ENCODE results near the gene GATB.
A peak's percentile ranks its signal among the peaks of the same experiment; 100 is the strongest.

GATB gene

GRCh38 chr4:151641167-151641566 lies 119.6 kb downstream of the GATB start:
- peak; percentile 92 for DNase-seq (ENCODE audit: low read depth)
- TF ChIP-seq MYC (IDR thresholded peaks at IDR 0.05; ENCODE audit: low read depth, low read length): peak; percentile 72; the same call in 1 of the 2 replicates
- no peak for TF ChIP-seq POLR2A (IDR thresholded peaks at IDR 0.05; ENCODE audit: extremely low read depth, insufficient read length)
- peak; percentile 66 for TF ChIP-seq MAX (IDR thresholded peaks at IDR 0.05; ENCODE audit: low read depth, low read length)
- no peak overlapping the region for H3K4me3 ChIP-seq (ENCODE audit: low read depth, low read length)

GRCh38 chr4:151640381-151640780 lies 120.4 kb downstream of the GATB start:
- TF ChIP-seq MYC (IDR thresholded peaks at IDR 0.05; ENCODE audit: low read depth, low read length) (no peak), CTCF (IDR thresholded peaks at IDR 0.05; ENCODE audit: low read depth, low read length) (no peak), MAX (IDR thresholded peaks at IDR 0.05; ENCODE audit: low read depth, low read length) (no peak), POLR2A (IDR thresholded peaks at IDR 0.05; ENCODE audit: extremely low read depth, insufficient read length) (no peak)
- DNase-seq (ENCODE audit: low read depth): no peak
- H3K4me3 ChIP-seq (ENCODE audit: low read depth, low read length): no peak overlapping the region

GRCh38 chr4:151638295-151638858 lies 122.4 kb downstream of the GATB start:
- no peak for TF ChIP-seq POLR2A (IDR thresholded peaks at IDR 0.05; ENCODE audit: extremely low read depth, insufficient read length)
- TF ChIP-seq MAX (IDR thresholded peaks at IDR 0.05; ENCODE audit: low read depth, low read length): no peak
- no peak for TF ChIP-seq MYC (IDR thresholded peaks at IDR 0.05; ENCODE audit: low read depth, low read length)
- no peak for TF ChIP-seq CTCF (IDR thresholded peaks at IDR 0.05; ENCODE audit: low read depth, low read length)
- H3K4me3 ChIP-seq (ENCODE audit: low read depth, low read length): no peak overlapping the region
- DNase-seq (ENCODE audit: low read depth): no peak

- DNase-seq (ENCODE audit: low read depth): no peak
- no peak overlapping the region for H3K4me3 ChIP-seq (ENCODE audit: low read depth, low read length)
- TF ChIP-seq MAX (IDR thresholded peaks at IDR 0.05; ENCODE audit: low read depth, low read length) (no peak), POLR2A (IDR thresholded peaks at IDR 0.05; ENCODE audit: extremely low read depth, insufficient read length) (no peak), CTCF (IDR thresholded peaks at IDR 0.05; ENCODE audit: low read depth, low read length) (no peak), MYC (IDR thresholded peaks at IDR 0.05; ENCODE audit: low read depth, low read length) (no peak)
Observed at GRCh38 chr4:151631349-151631748, 129.5 kb downstream of the GATB start.

GRCh38 chr4:151629097-151629783 lies 131.6 kb downstream of the GATB start:
- no peak overlapping the region for H3K4me3 ChIP-seq (ENCODE audit: low read depth, low read length)
- DNase-seq (ENCODE audit: low read depth): no peak
- TF ChIP-seq MYC (IDR thresholded peaks at IDR 0.05; ENCODE audit: low read depth, low read length): no peak
- no peak for TF ChIP-seq MAX (IDR thresholded peaks at IDR 0.05; ENCODE audit: low read depth, low read length)
- no peak for TF ChIP-seq POLR2A (IDR thresholded peaks at IDR 0.05; ENCODE audit: extremely low read depth, insufficient read length)

GRCh38 chr4:151628001-151628608 lies 132.7 kb downstream of the GATB start:
- H3K4me3 ChIP-seq (ENCODE audit: low read depth, low read length): no peak overlapping the region
- DNase-seq (ENCODE audit: low read depth): no peak
- TF ChIP-seq CTCF (IDR thresholded peaks at IDR 0.05; ENCODE audit: low read depth, low read length) (no peak), POLR2A (IDR thresholded peaks at IDR 0.05; ENCODE audit: extremely low read depth, insufficient read length) (no peak), MYC (IDR thresholded peaks at IDR 0.05; ENCODE audit: low read depth, low read length) (no peak), MAX (IDR thresholded peaks at IDR 0.05; ENCODE audit: low read depth, low read length) (no peak)

Data from NB4 (cell line).